H1 (cell line): ENCODE data around the gene RCC1. TPM values are rescaled to one million over a fixed set of nuclear protein-coding genes. Genes with fewer than 3 reads are reported as not detected.

ENCODE experiments used
- CTCF ChIA-PET: fragments of 300-600 bp; sonication (Branson Sonifier 250); formaldehyde crosslinking; loops from one replicate; lab custom pipeline; 2021; ENCODE audit not compliant: partially characterized antibody; lab: Charles Lee
- POLR2A ChIA-PET: fragments of 300-600 bp; sonication (Branson Sonifier 250); formaldehyde crosslinking; loops from one replicate; lab custom pipeline; 2021; ENCODE audit warnings: inconsistent platforms; ENCODE audit not compliant: partially characterized antibody; lab: Charles Lee
- DNase-seq, 2 experiments: peaks; one replicate each; pipeline versions ENCODE4 v3.0.0 to v3.0.0-alpha.2; 2010 to 2022; ENCODE audit warnings: low spot score in 2 of 2, low read depth in 1 of 2, mixed read lengths in 1 of 2
- FAIRE-seq: peaks from 2 replicates; lab custom pipeline; 2011; peaks lifted over from hg19 to GRCh38; lab: Jason Lieb, UNC
- H2AFZ ChIP-seq: 2 replicates; pipeline ENCODE4 v1.8.1; 2012; ENCODE audit warnings: low read length, inconsistent platforms
- H2AK5ac ChIP-seq: 2 replicates; pipeline ENCODE4 v1.6.1; 2013; ENCODE audit warnings: low read depth, low read length
- H2BK120ac ChIP-seq: replicated peaks from 2 replicates; pipeline ENCODE3; 2013; ENCODE audit warnings: low read depth, low read length, inconsistent platforms
- H2BK12ac ChIP-seq: 2 replicates; pipeline ENCODE4 v1.6.1; 2013; ENCODE audit warnings: low read depth, low read length
- H2BK15ac ChIP-seq: 2 replicates; pipeline ENCODE4 v1.6.1; 2013; ENCODE audit warnings: low read length
- H2BK20ac ChIP-seq: 2 replicates; pipeline ENCODE4 v1.6.1; 2013; ENCODE audit warnings: low read length
- H2BK5ac ChIP-seq: 2 replicates; pipeline ENCODE4 v1.6.1; 2013; ENCODE audit warnings: low read depth, low read length
- H3K14ac ChIP-seq: 2 replicates; pipeline ENCODE4 v1.6.1; 2013; ENCODE audit warnings: inconsistent platforms; ENCODE audit not compliant: insufficient read length
- H3K18ac ChIP-seq: 2 replicates; pipeline ENCODE4 v1.6.1; 2013; ENCODE audit warnings: low read length; ENCODE audit errors: extremely low read depth
- H3K23ac ChIP-seq: 2 replicates; pipeline ENCODE4 v1.6.1; 2013; ENCODE audit warnings: inconsistent platforms; ENCODE audit not compliant: insufficient read length
- H3K23me2 ChIP-seq: 2 replicates; pipeline ENCODE4 v1.6.1; 2013; ENCODE audit warnings: low read depth, low read length
- H3K27ac ChIP-seq: 2 replicates; pipeline ENCODE4 v1.6.1; 2011; ENCODE audit warnings: low read depth, low read length, inconsistent platforms
- H3K27me3 ChIP-seq, 4 experiments: replicated peaks in 1 of 4; 1 replicate in 1 of 4; 2 replicates in 3 of 4; pipeline versions ENCODE4 v1.6.1 to v1.8.1; 2011 to 2013; ENCODE audit warnings: low read length in 3 of 4, mild to moderate bottlenecking in 3 of 4, inconsistent platforms in 2 of 4, mixed read lengths in 2 of 4, moderate library complexity in 1 of 4; ENCODE audit not compliant: control insufficient read depth in 3 of 4, insufficient read depth in 3 of 4; ENCODE audit errors: extremely low read depth in 1 of 4
- H3K36me3 ChIP-seq, 4 experiments: 2 replicates each; pipeline versions ENCODE4 v1.6.1 to v1.8.1; 2011 to 2013; ENCODE audit warnings: mild to moderate bottlenecking in 4 of 4, low read length in 3 of 4, moderate library complexity in 2 of 4, control low read depth in 1 of 4, inconsistent platforms in 1 of 4; ENCODE audit not compliant: insufficient read depth in 4 of 4, control insufficient read depth in 2 of 4
- H3K4ac ChIP-seq: replicated peaks from 2 replicates; pipeline ENCODE3; 2013; ENCODE audit warnings: low read length, low read depth, mixed read lengths, inconsistent platforms; ENCODE audit not compliant: insufficient read length
- H3K4me1 ChIP-seq, 4 experiments: replicated peaks in 1 of 4; 1 replicate in 1 of 4; 2 replicates in 3 of 4; pipeline versions ENCODE4 v1.6.1 to v1.8.1; 2011 to 2013; ENCODE audit warnings: low read length in 3 of 4, inconsistent platforms in 2 of 4, mixed read lengths in 1 of 4; ENCODE audit not compliant: insufficient read depth in 4 of 4, control insufficient read depth in 3 of 4
- H3K4me2 ChIP-seq, 2 experiments: 2 replicates each; pipeline versions ENCODE4 v1.6.1 to v1.8.1; 2011 to 2013; ENCODE audit warnings: low read depth in 2 of 2, low read length in 2 of 2, control low read depth in 1 of 2, inconsistent platforms in 1 of 2, mild to moderate bottlenecking in 1 of 2; ENCODE audit not compliant: insufficient read depth in 1 of 2
- H3K4me3 ChIP-seq, 4 experiments: fragments of 200-600, 300-600 bp in 1 of 4; sonication (generic), shearing (Covaris generic), sonication (Bioruptor Twin) in 1 of 4; 2 replicates each; pipeline versions ENCODE4 v1.5.1 to v1.8.1; 2011 to 2016; ENCODE audit warnings: low read length in 4 of 4, low read depth in 3 of 4, control low read depth in 2 of 4, inconsistent platforms in 2 of 4, mild to moderate bottlenecking in 2 of 4, mixed read lengths in 1 of 4, moderate library complexity in 1 of 4; ENCODE audit not compliant: insufficient read depth in 2 of 4; ENCODE audit errors: extremely low read depth in 1 of 4
- H3K56ac ChIP-seq: replicated peaks from 2 replicates; pipeline ENCODE3; 2013; ENCODE audit warnings: low read depth, mild to moderate bottlenecking, mixed read lengths, low read length, inconsistent platforms; ENCODE audit not compliant: insufficient read length
- H3K79me1 ChIP-seq: 2 replicates; pipeline ENCODE4 v1.6.1; 2013; ENCODE audit warnings: low read depth, low read length, control low read depth
- H3K79me2 ChIP-seq, 2 experiments: 2 replicates each; pipeline versions ENCODE4 v1.6.1 to v1.8.1; 2012 to 2013; ENCODE audit warnings: low read length in 2 of 2, mild to moderate bottlenecking in 2 of 2, inconsistent platforms in 1 of 2; ENCODE audit not compliant: insufficient read depth in 2 of 2, control insufficient read depth in 1 of 2
- H3K9ac ChIP-seq, 4 experiments: replicated peaks in 1 of 4; 1 replicate in 1 of 4; 2 replicates in 3 of 4; pipeline versions ENCODE4 v1.6.1 to v1.8.1; 2011 to 2013; ENCODE audit warnings: low read depth in 3 of 4, low read length in 3 of 4, control low read depth in 2 of 4, mild to moderate bottlenecking in 2 of 4, moderate library complexity in 2 of 4, inconsistent platforms in 1 of 4; ENCODE audit errors: extremely low read depth in 1 of 4
- H3K9me3 ChIP-seq, 2 experiments: 2 replicates each; pipeline versions ENCODE4 v1.6.1 to v1.8.1; 2012 to 2013; ENCODE audit warnings: mild to moderate bottlenecking in 2 of 2, moderate library complexity in 2 of 2, control low read depth in 1 of 2, inconsistent platforms in 1 of 2, low read depth in 1 of 2, low read length in 1 of 2, mixed read lengths in 1 of 2; ENCODE audit not compliant: insufficient read depth in 2 of 2
- H4K20me1 ChIP-seq, 2 experiments: replicated peaks in 1 of 2; 2 replicates each; pipeline versions ENCODE3 to v1.8.1; 2011 to 2013; ENCODE audit warnings: inconsistent platforms in 2 of 2, low read length in 2 of 2, mild to moderate bottlenecking in 1 of 2; ENCODE audit not compliant: insufficient read depth in 2 of 2, control insufficient read depth in 1 of 2
- H4K5ac ChIP-seq: 2 replicates; pipeline ENCODE4 v1.6.1; 2013; ENCODE audit warnings: low read length, low read depth, mixed read lengths, inconsistent platforms; ENCODE audit not compliant: insufficient read length
- H4K8ac ChIP-seq: 2 replicates; pipeline ENCODE4 v1.8.0; 2013; ENCODE audit warnings: mild to moderate bottlenecking, moderate library complexity, low read length, inconsistent platforms; ENCODE audit not compliant: insufficient read depth; ENCODE audit errors: extremely low read depth
- H4K91ac ChIP-seq: replicated peaks from 2 replicates; pipeline ENCODE3; 2013; ENCODE audit warnings: low read length, mixed read lengths, inconsistent platforms; ENCODE audit not compliant: insufficient read length
- BCL11A ChIP-seq, 2 experiments: IDR thresholded peaks; one replicate each; pipeline ENCODE4 v1.6.1; 2011; ENCODE audit warnings: low read depth in 2 of 2, low read length in 2 of 2, mild to moderate bottlenecking in 2 of 2
- CBX5 ChIP-seq: fragments of 300-800, 300-1000 bp; sonication (generic); IDR thresholded peaks from 2 replicates; pipeline ENCODE4 v1.7.1; 2016; ENCODE audit warnings: antibody characterized with exemption, low read length, low read depth
- EZH2 ChIP-seq: fragments of 200-600 bp; sonication (generic); IDR thresholded peaks from 2 replicates; pipeline ENCODE4 v1.7.1; 2012; ENCODE audit warnings: low read depth, mild to moderate bottlenecking, moderate library complexity, low read length, inconsistent platforms; ENCODE audit not compliant: severe bottlenecking
- KDM4A ChIP-seq: IDR thresholded peaks from one replicate; pipeline ENCODE4 v1.7.1; 2012; ENCODE audit warnings: low read depth, mild to moderate bottlenecking, moderate library complexity, low read length, inconsistent platforms; ENCODE audit not compliant: severe bottlenecking
- PHF8 ChIP-seq: fragments of 200-600 bp; sonication (generic); conservative IDR thresholded peaks from 2 replicates; pipeline ENCODE4 v1.7.1; 2012; ENCODE audit warnings: low read depth, mild to moderate bottlenecking, inconsistent platforms, low read length, moderate library complexity
- RAD21 ChIP-seq, 2 experiments: IDR thresholded peaks in 1 of 2; conservative IDR thresholded peaks in 1 of 2; 2 replicates each; pipeline ENCODE4 v1.6.1; 2011; ENCODE audit warnings: low read depth in 2 of 2, low read length in 2 of 2, improper control_type of control experiment in 1 of 2, inconsistent platforms in 1 of 2, mild to moderate bottlenecking in 1 of 2, moderate library complexity in 1 of 2
- TBP ChIP-seq: IDR thresholded peaks from 2 replicates; pipeline ENCODE4 v1.6.1; 2011; ENCODE audit warnings: low read depth, low read length, improper control_type of control experiment
- TEAD4 ChIP-seq: IDR thresholded peaks from 2 replicates; pipeline ENCODE4 v1.6.1; 2012; ENCODE audit warnings: low read depth, low read length, inconsistent platforms, mixed read lengths
- WGBS, 2 experiments: shearing (Covaris generic) in 1 of 2; methylation state at CpG; one replicate each; pipeline versions ENCODE4 v1.1.6 to v1.1.7; 2013 to 2015; ENCODE audit warnings: low lambda C conversion rate in 2 of 2, mixed read lengths in 2 of 2, inconsistent platforms in 1 of 2, low coverage in 1 of 2, missing lambda C conversion rate in 1 of 2; ENCODE audit not compliant: insufficient replicate concordance in 2 of 2, insufficient coverage in 1 of 2, insufficient read length in 1 of 2; ENCODE audit errors: extremely low coverage in 1 of 2, missing lambda C conversion rate in 1 of 2; 5-methylcytosine and 5-hydroxymethylcytosine counted together
- polyA plus RNA-seq, 7 experiments: library from polyadenylated mRNA; depleted of rRNA in 3 of 7; stranded (reverse) in 5 of 7; unstranded in 2 of 7; fragments of >200 nt in 5 of 7; fragments of 200-250 nt in 2 of 7; gene quantifications; 1 replicate in 5 of 7; 2 replicates in 1 of 7; 4 replicates in 1 of 7; pipeline versions ENCODE4 v1.2.1 to v1.2.3, GENCODE V29; 2011 to 2013; ENCODE audit warnings: missing spikeins in 2 of 7, mixed read lengths in 2 of 7
- total RNA-seq: library from RNA; stranded (reverse); fragmentation: NEBNext Ultra II Directional; extraction: Animal tissue kit (Norgen Biotek cat#: 25700); gene quantifications from 2 replicates; pipeline ENCODE4 v1.2.1, GENCODE V29; 2021
- TF ChIP-seq, protein P1 (sequence below): IDR thresholded peaks from 2 replicates; pipeline ENCODE4 v1.6.1; 2012; ENCODE audit warnings: inconsistent platforms

The RCC1 gene
- total and polyA plus RNA-seq, 2 of the 8 experiments (the other 6 are each of a cell fraction or from before 2014, with no cell fraction given) = 48.5 to 98.4 TPM

DNA sequence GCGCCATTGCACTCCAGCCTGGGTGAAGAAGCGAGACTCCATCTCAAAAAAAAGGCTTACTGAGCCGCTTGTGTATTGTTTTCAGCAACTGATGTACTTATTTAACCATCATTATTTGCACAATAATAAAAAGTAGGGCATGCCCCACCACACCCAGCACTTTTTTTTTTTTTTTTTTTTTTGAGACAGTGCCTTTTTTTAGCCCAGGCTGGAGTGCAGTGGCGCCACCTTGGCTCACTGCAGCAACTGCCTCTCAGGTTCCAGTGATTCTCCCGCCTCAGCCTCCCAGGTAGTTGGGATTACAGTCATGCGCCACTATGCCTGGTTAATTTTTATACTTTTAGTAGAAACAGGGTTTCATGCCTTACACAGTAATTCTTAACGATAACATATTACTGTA is 34.8 kb downstream of the RCC1 start:
- Histone ChIP-seq H4K91ac (no peak overlapping the region), H4K8ac (no peak overlapping the region), H3K4ac (no peak overlapping the region), H3K27me3 (no peaks in the 10 kb centered on the region; a peak in 1 of 7 replicates), H3K9me3 (no peaks in the 10 kb centered on the region), H2BK120ac (no peak overlapping the region), H3K27ac (no peak overlapping the region), H3K9ac (no peak overlapping the region), H4K20me1 (no peaks in the 10 kb centered on the region), H2AK5ac (no peak overlapping the region), H2BK20ac (no peak overlapping the region), H3K56ac (no peak overlapping the region), H4K5ac (no peak overlapping the region), H3K4me1 (no peaks in the 10 kb centered on the region), H2BK5ac (no peak overlapping the region), H3K23me2 (no peaks in the 10 kb centered on the region), H3K18ac (no peak overlapping the region), H3K79me2 (no peaks in the 10 kb centered on the region), H2AFZ (no peak overlapping the region), H2BK15ac (no peak overlapping the region), H2BK12ac (no peak overlapping the region), H3K4me3 (no peak overlapping the region), H3K23ac (no peak overlapping the region), H3K4me2 (no peak overlapping the region), H3K36me3 (peaks cover 20 to 28% (median 27%) of the 10 kb centered on the region in 4 experiments), H3K79me1 (no peaks in the 10 kb centered on the region), H3K14ac (no peak overlapping the region)
- POLR2A ChIA-PET = interaction anchor here (0.6 to 9.6 kb wide), 14 partner anchors 10 to 144 kb away, joined by 3 to 118 read pairs (median 6); partner anchors contain the start of gene TRNAU1AP
- WGBS, 2 experiments = 85% methylated on average over 7 of the region's 7 CpGs; no CpG with 5 or more reads in 1 of the 2 experiments
- CTCF ChIA-PET = interaction anchor here (0.7 to 2.1 kb wide), 6 partner anchors 10 to 64 kb away, joined by 3 to 8 read pairs (median 3); partner anchors contain the start of gene TRNAU1AP
- no peak for FAIRE-seq
- DNase-seq = no peak
- TF ChIP-seq, protein P1, sequence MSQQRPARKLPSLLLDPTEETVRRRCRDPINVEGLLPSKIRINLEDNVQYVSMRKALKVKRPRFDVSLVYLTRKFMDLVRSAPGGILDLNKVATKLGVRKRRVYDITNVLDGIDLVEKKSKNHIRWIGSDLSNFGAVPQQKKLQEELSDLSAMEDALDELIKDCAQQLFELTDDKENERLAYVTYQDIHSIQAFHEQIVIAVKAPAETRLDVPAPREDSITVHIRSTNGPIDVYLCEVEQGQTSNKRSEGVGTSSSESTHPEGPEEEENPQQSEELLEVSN = peak; percentile 56; the same call in 1 of the 2 replicates
- TF ChIP-seq EZH2 (no peak), BCL11A (IDR thresholded peaks at IDR 0.05; ENCODE audit: low read depth in 2 of 2, low read length in 2 of 2) (no peak), KDM4A (no peak), TEAD4 (no peak), RAD21 (IDR thresholded peaks at IDR 0.05 in 1 of 2, conservative IDR thresholded peaks at IDR 0.05 in 1 of 2; ENCODE audit: low read depth in 2 of 2, low read length in 2 of 2) (peak in 1 of 2 experiments; percentile 23; a peak in 1 of 4 replicates), TBP (no peak), CBX5 (no peak), PHF8 (no peak)
